Chondrocyte (in vitro differentiated cells): ENCODE results near the gene SNAP29. TPM values are rescaled to one million over a fixed set of nuclear protein-coding genes. Genes with fewer than 3 reads are reported as not detected.
"Not testable (repeated sequence)": the region's sequence is repeated elsewhere in the genome, so short reads cannot be mapped to it uniquely, and the experiment has no call there.

Experiments
- DNase-seq: peaks from one replicate; pipeline ENCODE4 v3.0.0; 2021; ENCODE audit warnings: mixed read lengths, low spot score
- H3K27ac Mint-ChIP-seq: one replicate; pipeline ENCODE4 v1.8.0; 2021; ENCODE audit warnings: mild to moderate bottlenecking, moderate library complexity, mixed read lengths; ENCODE audit not compliant: unreplicated experiment
- H3K27me3 Mint-ChIP-seq: 2 replicates; pipeline ENCODE4 v1.8.0; 2021; ENCODE audit warnings: low read depth, mixed read lengths
- H3K36me3 Mint-ChIP-seq: 2 replicates; pipeline ENCODE4 v1.8.0; 2021; ENCODE audit warnings: low read depth, mixed read lengths
- H3K4me1 Mint-ChIP-seq: 2 replicates; pipeline ENCODE4 v1.8.0; 2021; ENCODE audit warnings: low read depth, mild to moderate bottlenecking, mixed read lengths
- H3K4me3 Mint-ChIP-seq: one replicate; pipeline ENCODE4 v1.8.0; 2021; ENCODE audit warnings: mild to moderate bottlenecking, moderate library complexity, mixed read lengths; ENCODE audit not compliant: unreplicated experiment
- H3K9me3 Mint-ChIP-seq: 2 replicates; pipeline ENCODE4 v1.8.0; 2021; ENCODE audit warnings: low read depth, mixed read lengths
- CTCF ChIP-seq: fragments of 200-600 bp; sonication (generic); IDR thresholded peaks from 2 replicates; pipeline ENCODE4 v1.5.0; 2021; ENCODE audit warnings: antibody characterized with exemption, mild to moderate bottlenecking, moderate library complexity
- total RNA-seq: library from RNA; stranded (reverse); gene quantifications from 3 replicates; pipeline ENCODE4 v1.2.1, GENCODE V29; 2021

The SNAP29 gene
- total RNA-seq, 1 donor from 2014 or later: 26.3 TPM

GRCh38 chr22:20937031-20937793 lies 78.4 kb downstream of the SNAP29 start:
- peaks cover 9% of the 10 kb centered on the region for H3K36me3 Mint-ChIP-seq
- peaks cover 39% of the 10 kb centered on the region for H3K4me1 Mint-ChIP-seq
- peak; percentile 14 for DNase-seq
- no peak for TF ChIP-seq CTCF
- peak overlapping the region; percentile 27 for H3K27ac Mint-ChIP-seq
- H3K27me3 Mint-ChIP-seq: no peaks in the 10 kb centered on the region
- H3K9me3 Mint-ChIP-seq: no peaks in the 10 kb centered on the region
- no peak overlapping the region for H3K4me3 Mint-ChIP-seq

- no peak for TF ChIP-seq CTCF
- peak overlapping the region; percentile 27 for H3K27ac Mint-ChIP-seq
- peak; percentile 5 for DNase-seq
- peaks cover 9% of the 10 kb centered on the region for H3K36me3 Mint-ChIP-seq
- no peak overlapping the region for H3K4me3 Mint-ChIP-seq
- no peaks in the 10 kb centered on the region for H3K27me3 Mint-ChIP-seq
- no peaks in the 10 kb centered on the region for H3K9me3 Mint-ChIP-seq
- peaks cover 45% of the 10 kb centered on the region for H3K4me1 Mint-ChIP-seq
Measured at GRCh38 chr22:20937794-20938671, 79.2 kb downstream of the SNAP29 start.

- H3K4me3 Mint-ChIP-seq, H3K27me3 Mint-ChIP-seq, H3K9me3 Mint-ChIP-seq, H3K27ac Mint-ChIP-seq, H3K36me3 Mint-ChIP-seq: not testable (repeated sequence)
- DNase-seq: peak; percentile 22
- peaks cover 50% of the 10 kb centered on the region for H3K4me1 Mint-ChIP-seq
Measured at GRCh38 chr22:20939457-20940185, 80.8 kb downstream of the SNAP29 start.

- Mint-ChIP-seq H3K4me1 (peaks cover 52% of the 10 kb centered on the region), H3K27me3 (no peaks in the 10 kb centered on the region), H3K4me3 (no peak overlapping the region), H3K27ac (no peak overlapping the region), H3K36me3 (peaks cover 5% of the 10 kb centered on the region), H3K9me3 (no peaks in the 10 kb centered on the region)
- no peak for TF ChIP-seq CTCF
- no peak for DNase-seq
Measured at GRCh38 chr22:20940186-20940651, 81.4 kb downstream of the SNAP29 start.

Other genes starting within 250 kb of the SNAP29 start
- not detected in 3 replicates for gene SERPIND1, start 84.9 kb upstream of the SNAP29 start, total RNA-seq
- 68.3 to 87.9 TPM (median 72.3 TPM) in 3 replicates for gene PI4KA, start 196 bp upstream of the SNAP29 start, total RNA-seq
- 45.3 to 49.2 TPM (median 46.3 TPM) in 3 replicates for gene CRKL, start 58.4 kb downstream of the SNAP29 start, total RNA-seq
- gene AIFM3, start 108.2 kb downstream of the SNAP29 start, total RNA-seq: 0.47 TPM in 1 of 3 replicates, not detected in the others
- gene LZTR1, start 123.3 kb downstream of the SNAP29 start, total RNA-seq: 86.4 to 103 TPM (median 87.0 TPM) in 3 replicates
- 15.7 to 22.5 TPM (median 17.2 TPM) in 3 replicates for gene THAP7, start 143.1 kb downstream of the SNAP29 start, total RNA-seq
- gene P2RX6, start 156.2 kb downstream of the SNAP29 start, total RNA-seq: 2.1 to 4.9 TPM (median 2.2 TPM) in 3 replicates
- 0.22 to 0.28 TPM in 2 of 3 replicates, not detected in the other for gene SLC7A4, start 173.6 kb downstream of the SNAP29 start, total RNA-seq
- gene LRRC74B, start 186.9 kb downstream of the SNAP29 start, total RNA-seq: not detected in 3 replicates